GM19043 (cell line): ENCODE measurements around the gene KRTAP4-3.
"Not testable (repeated sequence)": the region's sequence is repeated elsewhere in the genome, so short reads cannot be mapped to it uniquely, and the experiment has no call there.

Experiments used
- ATAC-seq: cut with Tn5 transposase; IDR thresholded peaks from one replicate; pipeline ENCODE4 v1.9.1; 2021; ENCODE audit warnings: low read depth; ENCODE audit not compliant: unreplicated experiment

Gene KRTAP4-3

GRCh38 chr17:41153856-41154255 is 14.2 kb downstream of the KRTAP4-3 start:
- no peak for ATAC-seq

GRCh38 chr17:41151525-41151924 is 16.5 kb downstream of the KRTAP4-3 start:
- no peak for ATAC-seq

GRCh38 chr17:41150026-41150425 is 18.0 kb downstream of the KRTAP4-3 start:
- ATAC-seq, result no peak

- ATAC-seq, result no peak
Observed at GRCh38 chr17:41149652-41149985, 18.4 kb downstream of the KRTAP4-3 start, which contains the start of gene KRTAP4-5. Gene KRTAP4-5, minus strand, starts transcription at chr17:41149825. Its CDS starts 58 bp downstream, at chr17:41149767.

DNA sequence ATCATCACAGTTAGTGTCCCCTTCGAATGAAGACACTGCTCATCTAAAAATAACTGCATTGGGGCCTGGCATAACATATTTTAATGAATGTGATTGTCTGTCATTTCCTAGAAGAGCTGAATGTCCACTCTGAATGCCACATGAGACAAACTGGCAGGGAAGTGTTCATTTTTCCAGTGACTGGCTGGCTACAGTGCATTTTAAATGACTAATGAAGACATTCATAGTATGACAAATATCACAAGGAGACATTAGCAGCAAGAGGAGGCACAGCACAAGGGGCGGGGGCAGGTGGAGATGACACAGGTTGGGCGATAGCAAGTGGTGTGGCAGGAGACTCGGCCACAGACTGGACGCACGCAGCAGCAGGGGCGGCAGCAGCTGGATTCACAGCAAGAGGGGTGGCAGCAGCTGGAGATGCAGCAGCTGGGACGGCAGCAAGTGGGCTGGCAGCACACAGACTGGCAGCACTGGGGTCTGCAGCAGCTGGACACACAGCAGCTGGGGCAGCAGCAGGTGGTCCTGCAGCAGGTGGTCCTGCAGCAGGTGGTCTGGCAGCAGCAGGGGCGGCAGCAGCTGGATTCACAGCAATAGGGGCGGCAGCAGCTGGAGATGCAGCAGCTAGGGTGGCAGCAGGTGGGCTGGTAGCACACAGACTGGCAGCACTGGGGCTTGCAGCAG is 18.9 kb downstream of the KRTAP4-3 start:
- not testable (repeated sequence) for ATAC-seq

GRCh38 chr17:41147531-41148204 is 20.4 kb downstream of the KRTAP4-3 start:
- ATAC-seq, result no peak

- no peak for ATAC-seq
Observed at GRCh38 chr17:41145261-41145660, 22.8 kb downstream of the KRTAP4-3 start.

DNA sequence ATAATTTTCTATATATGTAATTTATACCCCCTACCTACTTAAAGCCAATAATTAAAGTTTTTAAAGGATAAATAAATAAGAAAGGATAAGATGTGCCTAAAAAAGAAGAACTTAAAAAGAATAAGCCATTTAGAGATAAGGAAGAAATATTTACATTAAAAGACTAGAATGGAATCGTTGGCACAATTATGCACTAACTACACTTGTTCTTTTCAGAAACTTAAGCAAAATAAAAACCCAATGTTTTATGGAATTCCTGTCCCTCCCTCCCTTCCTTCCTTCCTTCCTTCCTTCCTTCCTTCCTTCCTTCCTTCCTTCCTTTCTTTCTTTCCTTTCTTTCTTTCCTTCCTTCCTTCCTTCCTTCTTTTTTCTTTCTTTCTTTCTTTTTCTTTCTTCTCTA is 23.2 kb downstream of the KRTAP4-3 start:
- ATAC-seq, result no peak

- ATAC-seq, result no peak
Observed at GRCh38 chr17:41141361-41141760, 26.7 kb downstream of the KRTAP4-3 start.

DNA sequence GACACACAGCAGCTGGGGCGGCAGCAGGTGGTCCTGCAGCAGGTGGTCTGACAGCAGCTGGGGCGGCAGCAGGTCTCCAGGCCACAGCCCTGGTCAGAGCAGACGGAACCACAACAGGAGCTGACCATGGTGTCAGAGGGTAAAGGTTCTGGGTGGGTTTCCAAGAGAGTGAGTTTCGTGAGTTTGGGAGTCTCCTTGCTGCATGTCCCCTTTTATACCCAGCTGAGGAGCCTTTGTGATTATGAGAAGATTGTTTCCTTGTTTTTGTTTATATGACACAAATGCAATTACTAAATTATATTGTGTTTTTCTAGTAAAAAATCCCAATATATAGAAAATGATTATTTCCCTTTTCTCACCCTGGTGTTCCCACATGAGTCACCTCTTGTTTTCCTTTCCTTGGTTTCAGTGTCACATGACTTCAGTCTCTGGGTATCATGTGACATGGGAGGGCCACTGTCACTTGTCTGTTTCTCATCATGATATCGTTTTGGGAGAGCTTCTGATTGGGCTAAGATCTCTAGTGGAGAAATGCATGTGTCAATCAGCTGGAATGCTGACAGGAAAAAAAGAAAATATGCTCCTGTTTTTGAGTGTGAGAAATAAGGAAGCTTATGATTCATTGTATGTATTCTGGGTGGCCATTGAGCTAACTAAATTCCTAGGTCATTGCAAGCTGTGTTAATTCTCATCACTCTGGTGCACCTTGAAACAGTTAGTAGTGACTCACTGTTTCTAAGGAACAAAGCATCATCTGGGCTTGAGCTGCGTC is 27.5 kb downstream of the KRTAP4-3 start, which contains the start of gene KRTAP4-6:
Gene KRTAP4-6, minus strand, starts transcription at position 185 of the 772 bp plus-strand sequence. Its CDS starts 57 bp downstream, at position 128.
- ATAC-seq, result no peak

- ATAC-seq, result not testable (repeated sequence)
Observed at GRCh38 chr17:41139865-41140264, 28.2 kb downstream of the KRTAP4-3 start.

DNA sequence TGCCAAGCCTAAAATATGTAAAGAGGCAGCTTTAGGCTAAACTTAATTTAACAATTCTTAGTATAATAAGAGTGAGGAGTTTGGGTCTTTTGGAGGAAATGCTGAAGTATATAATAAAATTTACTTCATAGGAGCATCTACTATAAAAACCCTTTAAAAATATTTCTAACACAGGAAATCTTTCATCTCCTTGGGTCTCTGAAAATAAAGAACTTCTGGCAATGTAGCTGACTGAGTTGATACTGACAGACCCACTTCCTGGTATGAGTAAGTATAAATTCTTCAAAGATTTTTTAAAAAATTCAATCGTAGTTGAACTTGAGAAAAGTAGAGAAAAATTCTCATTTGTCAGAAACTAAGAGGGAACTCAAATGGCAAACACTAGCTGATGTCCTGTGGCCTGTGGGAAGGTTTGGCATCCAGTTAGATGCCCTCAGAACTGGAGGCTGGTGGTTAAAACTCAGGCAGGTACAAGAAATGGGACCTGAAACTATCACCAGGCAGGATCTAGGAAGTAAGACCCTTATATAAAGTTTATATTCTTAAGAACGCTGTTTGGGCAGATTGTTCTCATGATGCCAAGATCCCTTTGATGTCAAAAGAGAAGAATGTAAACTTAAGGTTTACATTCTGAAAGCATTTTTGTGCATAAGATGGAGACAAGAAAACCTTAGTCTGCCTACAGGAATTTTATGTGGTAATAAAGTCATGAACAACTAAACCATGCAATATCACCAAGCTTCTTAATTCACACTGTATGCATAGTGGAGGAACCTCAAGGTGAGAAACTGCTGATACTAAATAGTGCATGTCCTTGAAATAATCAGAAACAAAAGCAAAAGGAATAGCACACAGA is 33.9 kb downstream of the KRTAP4-3 start:
- ATAC-seq, result no peak

- ATAC-seq, result no peak
Observed at GRCh38 chr17:41131979-41132378, 36.0 kb downstream of the KRTAP4-3 start.

- no peak for ATAC-seq
Observed at GRCh38 chr17:41127371-41127770, 40.6 kb downstream of the KRTAP4-3 start.

- ATAC-seq, result no peak
Observed at GRCh38 chr17:41126412-41126811, 41.6 kb downstream of the KRTAP4-3 start.

- no peak for ATAC-seq
Observed at GRCh38 chr17:41125064-41125463, 43.0 kb downstream of the KRTAP4-3 start.

DNA sequence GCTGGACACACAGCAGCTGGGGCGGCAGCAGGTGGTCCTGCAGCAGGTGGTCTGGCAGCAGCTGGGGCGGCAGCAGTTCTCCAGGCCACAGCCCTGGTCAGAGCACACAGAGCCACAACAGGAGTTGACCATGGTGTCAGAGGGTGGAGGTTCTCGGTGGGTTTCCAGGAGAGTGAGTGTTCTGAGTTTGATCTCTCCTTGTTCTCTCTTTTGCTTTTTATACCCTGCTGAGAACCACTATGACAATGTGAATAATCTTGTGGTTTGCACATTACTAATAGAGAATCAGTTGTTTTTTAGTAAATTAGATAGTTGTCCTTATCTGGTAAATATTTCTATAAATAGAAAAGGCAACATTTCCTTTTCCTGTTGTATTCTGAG is 44.0 kb downstream of the KRTAP4-3 start, which contains the start of gene KRTAP4-12:
Gene KRTAP4-12, minus strand, starts transcription at position 192 of the 381 bp plus-strand sequence. Its CDS starts 60 bp downstream, at position 132.
- ATAC-seq, result not testable (repeated sequence)

DNA sequence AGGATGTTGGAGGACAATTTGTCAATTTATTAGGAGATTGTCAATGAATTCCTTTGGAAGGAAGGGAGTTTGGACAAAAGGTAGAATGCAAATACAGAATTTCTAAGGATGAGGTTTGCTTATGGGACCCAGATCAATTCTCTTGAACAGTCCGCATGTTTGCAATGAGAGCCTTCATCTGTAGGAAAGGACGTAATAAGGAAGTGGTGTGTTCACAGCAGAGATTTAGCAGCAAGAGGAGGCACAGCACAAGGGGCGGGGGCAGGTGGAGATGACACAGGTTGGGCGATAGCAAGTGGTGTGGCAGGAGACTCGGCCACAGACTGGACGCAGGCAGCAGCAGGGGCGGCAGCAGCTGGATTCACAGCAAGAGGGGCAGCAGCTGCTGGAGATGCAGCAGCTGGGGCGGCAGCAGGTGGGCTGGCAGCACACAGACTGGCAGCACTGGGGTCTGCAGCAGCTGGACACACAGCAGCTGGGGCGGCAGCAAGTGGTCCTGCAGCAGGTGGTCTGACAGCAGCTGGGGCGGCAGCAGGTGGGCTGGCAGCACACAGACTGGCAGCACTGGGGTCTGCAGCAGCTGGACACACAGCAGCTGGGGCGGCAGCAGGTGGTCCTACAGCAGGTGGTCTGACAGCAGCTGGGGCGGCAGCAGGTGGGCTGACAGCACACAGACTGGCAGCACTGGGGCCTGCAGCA is 44.6 kb downstream of the KRTAP4-3 start:
- ATAC-seq, result not testable (repeated sequence)

DNA sequence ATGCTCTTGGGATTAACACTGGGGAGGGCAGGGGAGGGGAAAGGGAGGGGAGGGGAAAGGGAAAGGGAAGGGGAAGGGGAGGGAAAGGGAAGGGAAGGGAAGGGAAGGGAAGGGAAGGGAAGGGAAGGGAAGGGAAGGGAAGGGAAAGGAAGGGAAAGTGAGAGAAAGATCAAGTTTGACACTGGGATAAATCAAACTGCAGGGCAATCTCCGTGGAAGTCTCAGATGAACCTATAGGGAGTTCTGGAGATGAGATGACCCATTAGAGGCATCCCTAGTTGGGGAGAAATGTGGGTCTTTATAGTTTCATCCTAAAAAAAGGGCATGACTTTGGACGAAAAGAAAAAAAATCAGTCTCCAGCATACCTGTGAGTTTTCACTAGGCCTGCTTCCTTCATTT is 46.3 kb downstream of the KRTAP4-3 start:
- no peak for ATAC-seq
